HepG2 (cell line): ENCODE results near the gene NCLN. TPM values are rescaled to one million over a fixed set of nuclear protein-coding genes. Genes with fewer than 3 reads are reported as not detected.

Source experiments
- CHCHD3 ChIP-seq: sonication (generic); formaldehyde crosslinking; IDR thresholded peaks from 2 replicates; pipeline ENCODE4 v1.8.0; 2022; ENCODE audit warnings: mild to moderate bottlenecking, missing genetic modification reagents, moderate library complexity
- EZH2 ChIP-seq: conservative IDR thresholded peaks from 2 replicates; pipeline ENCODE4 v1.6.1; 2012; ENCODE audit warnings: mild to moderate bottlenecking, low read depth, low read length, moderate library complexity
- GABPA ChIP-seq, 2 experiments: IDR thresholded peaks; 2 replicates each; pipeline ENCODE4 v1.6.1; 2011 to 2016; ENCODE audit warnings: low read depth in 2 of 2, low read length in 1 of 2, missing biosample characterization in 1 of 2, missing genetic modification characterization in 1 of 2
- MEIS1 ChIP-seq: sonication (generic); formaldehyde crosslinking; IDR thresholded peaks from 2 replicates; pipeline ENCODE4 v1.9.0; 2021; ENCODE audit warnings: mild to moderate bottlenecking, missing genetic modification reagents, moderate library complexity, borderline replicate concordance
- NR2C2 ChIP-seq: sonication (generic); formaldehyde crosslinking; IDR thresholded peaks from 2 replicates; pipeline ENCODE4 v1.4.0; 2020; ENCODE audit warnings: missing genetic modification reagents, mild to moderate bottlenecking, moderate library complexity, borderline replicate concordance
- NR3C1 ChIP-seq: sonication (generic); formaldehyde crosslinking; IDR thresholded peaks from 2 replicates; pipeline ENCODE4 v1.4.0; 2020; ENCODE audit warnings: missing genetic modification reagents
- TEAD2 ChIP-seq: sonication (generic); formaldehyde crosslinking; IDR thresholded peaks from 2 replicates; pipeline ENCODE4 v1.9.0; 2021; ENCODE audit warnings: missing genetic modification reagents
- ZFX ChIP-seq: sonication (generic); formaldehyde crosslinking; IDR thresholded peaks from 2 replicates; pipeline ENCODE4 v1.4.0; 2020; ENCODE audit warnings: mild to moderate bottlenecking, low read depth, missing genetic modification reagents, moderate library complexity
- ZFY ChIP-seq: sonication (generic); formaldehyde crosslinking; IDR thresholded peaks from 2 replicates; pipeline ENCODE4 v1.4.0; 2020; ENCODE audit warnings: missing genetic modification reagents
- ZNF101 ChIP-seq: sonication (generic); formaldehyde crosslinking; IDR thresholded peaks from 2 replicates; pipeline ENCODE4 v1.4.0; 2020; ENCODE audit warnings: mild to moderate bottlenecking, low read depth, missing genetic modification reagents, borderline replicate concordance
- ZNF124 ChIP-seq: sonication (generic); formaldehyde crosslinking; IDR thresholded peaks from 2 replicates; pipeline ENCODE4 v1.4.0; 2020; ENCODE audit warnings: missing genetic modification reagents
- ZNF180 ChIP-seq: sonication (generic); formaldehyde crosslinking; IDR thresholded peaks from 2 replicates; pipeline ENCODE4 v1.4.0; 2020; ENCODE audit warnings: low read depth, missing genetic modification reagents, borderline replicate concordance
- ZNF326 ChIP-seq: sonication (generic); formaldehyde crosslinking; IDR thresholded peaks from 2 replicates; pipeline ENCODE4 v1.4.0; 2020; ENCODE audit warnings: missing genetic modification reagents, borderline replicate concordance
- ZNF558 ChIP-seq: sonication (generic); formaldehyde crosslinking; IDR thresholded peaks from 2 replicates; pipeline ENCODE4 v1.9.0; 2022; ENCODE audit warnings: mild to moderate bottlenecking, missing genetic modification reagents, borderline replicate concordance
- ZSCAN20 ChIP-seq: sonication (generic); formaldehyde crosslinking; IDR thresholded peaks from 2 replicates; pipeline ENCODE4 v1.4.0; 2020; ENCODE audit warnings: missing genetic modification reagents, mild to moderate bottlenecking, borderline replicate concordance
- polyA plus RNA-seq, 8 experiments: library from polyadenylated mRNA; depleted of rRNA in 3 of 8; stranded (reverse) in 7 of 8; unstranded in 1 of 8; fragments of >200 nt; fragmentation: Illumina TruSeq in 4 of 8; extraction: Trizol in 4 of 8; gene quantifications; 2 replicates each; pipeline versions ENCODE4 v1.2.1 to v1.2.3, GENCODE V29; 2011 to 2016; ENCODE audit warnings: low read depth in 4 of 8, missing spikeins in 1 of 8, mixed read lengths in 1 of 8; ENCODE audit not compliant: insufficient read depth in 1 of 8
- total RNA-seq, 5 experiments: library from RNA; depleted of rRNA; stranded (reverse); fragments of >200 nt; fragmentation: Illumina TruSeq; extraction: Trizol; gene quantifications; 2 replicates each; pipeline ENCODE4 v1.2.3, GENCODE V29; 2016; ENCODE audit warnings: low read depth in 1 of 5
- TF ChIP-seq, protein P1 (sequence below): sonication (generic); formaldehyde crosslinking; IDR thresholded peaks from 2 replicates; pipeline ENCODE4 v1.4.0; 2020; ENCODE audit warnings: missing genetic modification reagents
- TF ChIP-seq, protein P2 (sequence below): sonication (generic); formaldehyde crosslinking; IDR thresholded peaks from 2 replicates; pipeline ENCODE4 v1.8.0; 2022; ENCODE audit warnings: missing genetic modification reagents, mild to moderate bottlenecking, moderate library complexity, borderline replicate concordance
- TF ChIP-seq, protein P3 (sequence below), 2 experiments: IDR thresholded peaks; 2 replicates each; pipeline ENCODE4 v1.6.1; 2011 to 2012; ENCODE audit warnings: low read length in 2 of 2, borderline replicate concordance in 1 of 2, low read depth in 1 of 2, mild to moderate bottlenecking in 1 of 2, moderate library complexity in 1 of 2
- TF ChIP-seq, protein P4 (sequence below): sonication (generic); formaldehyde crosslinking; IDR thresholded peaks from 2 replicates; pipeline ENCODE4 v1.8.0; 2022; ENCODE audit warnings: missing genetic modification reagents, mild to moderate bottlenecking, borderline replicate concordance

Gene NCLN
- total and polyA plus RNA-seq, 2 of the 13 experiments (the other 11 are each of a cell fraction or from before 2014, with no cell fraction given): 42.6 to 56.0 TPM

DNA sequence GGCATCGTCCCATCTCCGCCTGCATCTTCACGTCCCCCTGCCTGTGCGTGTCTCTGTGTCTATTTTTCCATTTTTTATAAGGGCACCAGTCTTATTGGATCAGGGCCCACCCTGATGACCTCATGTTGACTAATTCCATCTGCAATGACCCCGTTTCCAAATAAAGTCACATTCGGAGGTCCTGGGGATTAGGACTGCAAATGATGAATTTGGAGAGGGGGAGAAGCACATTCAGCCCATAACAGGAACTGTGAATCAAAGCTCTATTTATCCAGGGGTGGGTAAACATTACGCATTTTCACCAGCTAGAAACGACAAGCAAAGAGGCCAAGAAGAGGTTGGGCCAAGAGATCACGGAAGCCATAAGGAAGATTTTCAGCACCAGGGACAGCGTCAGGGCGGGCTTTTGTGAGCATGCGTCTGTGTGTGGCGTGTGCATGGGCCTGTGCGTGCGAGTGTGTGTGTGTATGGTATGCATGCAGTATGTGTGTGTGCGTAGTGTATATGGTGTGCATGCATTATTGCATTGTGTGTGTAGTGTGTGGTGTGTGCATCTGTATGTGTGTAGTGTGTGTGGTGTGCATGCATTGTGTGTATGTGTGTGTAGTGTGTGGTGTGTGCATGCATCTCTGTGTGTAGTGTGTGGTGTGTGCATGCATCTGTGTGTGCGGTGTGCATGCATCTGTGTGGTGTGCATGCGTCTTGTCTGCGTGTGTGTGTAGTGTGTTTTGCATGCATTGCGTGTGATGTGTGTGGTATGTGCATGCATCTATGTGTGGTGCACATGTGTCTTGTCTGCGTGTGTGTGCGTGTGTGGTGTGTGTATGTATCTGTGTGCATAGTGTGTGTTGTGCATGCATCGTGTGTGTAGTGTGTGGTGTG, 58.3 kb downstream of the NCLN start (continued):
- TF ChIP-seq ZNF326 (CRISPR knock-in tag) (no peak), ZSCAN20 (CRISPR knock-in tag) (no peak), ZFY (CRISPR knock-in tag) (no peak), GABPA (IDR thresholded peaks at IDR 0.05; ENCODE audit: low read depth, low read length) (0 out of 2 replicates have a peak, but pooled peaks have one; percentile 21), GABPA (CRISPR knock-in tag; IDR thresholded peaks at IDR 0.05; ENCODE audit: low read depth) (no peak), NR3C1 (no peak), MEIS1 (no peak), EZH2 (no peak), ZNF124 (CRISPR knock-in tag) (no peak), TEAD2 (CRISPR knock-in tag) (no peak), ZNF180 (CRISPR knock-in tag) (no peak), CHCHD3 (no peak), ZFX (0 out of 2 replicates have a peak, but pooled peaks have one; percentile 31), NR2C2 (CRISPR knock-in tag) (no peak), ZNF101 (CRISPR knock-in tag) (0 out of 2 replicates have a peak, but pooled peaks have one; percentile 37), ZNF558 (no peak; the same call in 1 of the 2 replicates)
- TF ChIP-seq, protein P1, sequence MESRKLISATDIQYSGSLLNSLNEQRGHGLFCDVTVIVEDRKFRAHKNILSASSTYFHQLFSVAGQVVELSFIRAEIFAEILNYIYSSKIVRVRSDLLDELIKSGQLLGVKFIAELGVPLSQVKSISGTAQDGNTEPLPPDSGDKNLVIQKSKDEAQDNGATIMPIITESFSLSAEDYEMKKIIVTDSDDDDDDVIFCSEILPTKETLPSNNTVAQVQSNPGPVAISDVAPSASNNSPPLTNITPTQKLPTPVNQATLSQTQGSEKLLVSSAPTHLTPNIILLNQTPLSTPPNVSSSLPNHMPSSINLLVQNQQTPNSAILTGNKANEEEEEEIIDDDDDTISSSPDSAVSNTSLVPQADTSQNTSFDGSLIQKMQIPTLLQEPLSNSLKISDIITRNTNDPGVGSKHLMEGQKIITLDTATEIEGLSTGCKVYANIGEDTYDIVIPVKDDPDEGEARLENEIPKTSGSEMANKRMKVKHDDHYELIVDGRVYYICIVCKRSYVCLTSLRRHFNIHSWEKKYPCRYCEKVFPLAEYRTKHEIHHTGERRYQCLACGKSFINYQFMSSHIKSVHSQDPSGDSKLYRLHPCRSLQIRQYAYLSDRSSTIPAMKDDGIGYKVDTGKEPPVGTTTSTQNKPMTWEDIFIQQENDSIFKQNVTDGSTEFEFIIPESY: no peak
- TF ChIP-seq, protein P2, sequence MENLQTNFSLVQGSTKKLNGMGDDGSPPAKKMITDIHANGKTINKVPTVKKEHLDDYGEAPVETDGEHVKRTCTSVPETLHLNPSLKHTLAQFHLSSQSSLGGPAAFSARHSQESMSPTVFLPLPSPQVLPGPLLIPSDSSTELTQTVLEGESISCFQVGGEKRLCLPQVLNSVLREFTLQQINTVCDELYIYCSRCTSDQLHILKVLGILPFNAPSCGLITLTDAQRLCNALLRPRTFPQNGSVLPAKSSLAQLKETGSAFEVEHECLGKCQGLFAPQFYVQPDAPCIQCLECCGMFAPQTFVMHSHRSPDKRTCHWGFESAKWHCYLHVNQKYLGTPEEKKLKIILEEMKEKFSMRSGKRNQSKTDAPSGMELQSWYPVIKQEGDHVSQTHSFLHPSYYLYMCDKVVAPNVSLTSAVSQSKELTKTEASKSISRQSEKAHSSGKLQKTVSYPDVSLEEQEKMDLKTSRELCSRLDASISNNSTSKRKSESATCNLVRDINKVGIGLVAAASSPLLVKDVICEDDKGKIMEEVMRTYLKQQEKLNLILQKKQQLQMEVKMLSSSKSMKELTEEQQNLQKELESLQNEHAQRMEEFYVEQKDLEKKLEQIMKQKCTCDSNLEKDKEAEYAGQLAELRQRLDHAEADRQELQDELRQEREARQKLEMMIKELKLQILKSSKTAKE (CRISPR knock-in tag): no peak
- TF ChIP-seq, protein P3, sequence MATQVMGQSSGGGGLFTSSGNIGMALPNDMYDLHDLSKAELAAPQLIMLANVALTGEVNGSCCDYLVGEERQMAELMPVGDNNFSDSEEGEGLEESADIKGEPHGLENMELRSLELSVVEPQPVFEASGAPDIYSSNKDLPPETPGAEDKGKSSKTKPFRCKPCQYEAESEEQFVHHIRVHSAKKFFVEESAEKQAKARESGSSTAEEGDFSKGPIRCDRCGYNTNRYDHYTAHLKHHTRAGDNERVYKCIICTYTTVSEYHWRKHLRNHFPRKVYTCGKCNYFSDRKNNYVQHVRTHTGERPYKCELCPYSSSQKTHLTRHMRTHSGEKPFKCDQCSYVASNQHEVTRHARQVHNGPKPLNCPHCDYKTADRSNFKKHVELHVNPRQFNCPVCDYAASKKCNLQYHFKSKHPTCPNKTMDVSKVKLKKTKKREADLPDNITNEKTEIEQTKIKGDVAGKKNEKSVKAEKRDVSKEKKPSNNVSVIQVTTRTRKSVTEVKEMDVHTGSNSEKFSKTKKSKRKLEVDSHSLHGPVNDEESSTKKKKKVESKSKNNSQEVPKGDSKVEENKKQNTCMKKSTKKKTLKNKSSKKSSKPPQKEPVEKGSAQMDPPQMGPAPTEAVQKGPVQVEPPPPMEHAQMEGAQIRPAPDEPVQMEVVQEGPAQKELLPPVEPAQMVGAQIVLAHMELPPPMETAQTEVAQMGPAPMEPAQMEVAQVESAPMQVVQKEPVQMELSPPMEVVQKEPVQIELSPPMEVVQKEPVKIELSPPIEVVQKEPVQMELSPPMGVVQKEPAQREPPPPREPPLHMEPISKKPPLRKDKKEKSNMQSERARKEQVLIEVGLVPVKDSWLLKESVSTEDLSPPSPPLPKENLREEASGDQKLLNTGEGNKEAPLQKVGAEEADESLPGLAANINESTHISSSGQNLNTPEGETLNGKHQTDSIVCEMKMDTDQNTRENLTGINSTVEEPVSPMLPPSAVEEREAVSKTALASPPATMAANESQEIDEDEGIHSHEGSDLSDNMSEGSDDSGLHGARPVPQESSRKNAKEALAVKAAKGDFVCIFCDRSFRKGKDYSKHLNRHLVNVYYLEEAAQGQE (IDR thresholded peaks at IDR 0.05; ENCODE audit: borderline replicate concordance in 1 of 2, low read depth in 1 of 2, low read length in 2 of 2): peak in 1 of 2 experiments; percentile 98
- TF ChIP-seq, protein P4, sequence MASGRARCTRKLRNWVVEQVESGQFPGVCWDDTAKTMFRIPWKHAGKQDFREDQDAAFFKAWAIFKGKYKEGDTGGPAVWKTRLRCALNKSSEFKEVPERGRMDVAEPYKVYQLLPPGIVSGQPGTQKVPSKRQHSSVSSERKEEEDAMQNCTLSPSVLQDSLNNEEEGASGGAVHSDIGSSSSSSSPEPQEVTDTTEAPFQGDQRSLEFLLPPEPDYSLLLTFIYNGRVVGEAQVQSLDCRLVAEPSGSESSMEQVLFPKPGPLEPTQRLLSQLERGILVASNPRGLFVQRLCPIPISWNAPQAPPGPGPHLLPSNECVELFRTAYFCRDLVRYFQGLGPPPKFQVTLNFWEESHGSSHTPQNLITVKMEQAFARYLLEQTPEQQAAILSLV (CRISPR knock-in tag): no peak
